Panc1 (cell line): Measurements from ENCODE around the gene CYSRT1. TPM values are rescaled to one million over a fixed set of nuclear protein-coding genes. Genes with fewer than 3 reads are reported as not detected.

Experiments used
- ATAC-seq: fragments of 200-7000 bp; cut with Tn5 transposase; 2 replicates; pipeline ENCODE4 v1.9.1; 2020; ENCODE audit warnings: mild to moderate bottlenecking, moderate library complexity
- BruUV-seq: library from RNA; stranded (reverse); fragments of 400-500 nt; replicated peaks from 2 replicates; lab custom pipeline; 2021; lab: Mats Ljungman, UMichigan
- CTCF ChIA-PET: fragments of 300-600 bp; sonication (Branson Sonifier 250); formaldehyde crosslinking; loops from one replicate; lab custom pipeline; 2022; ENCODE audit warnings: antibody characterized with exemption; lab: Charles Lee
- POLR2A ChIA-PET: fragments of 300-600 bp; sonication (Branson Sonifier 250); formaldehyde crosslinking; loops from one replicate; lab custom pipeline; 2022; ENCODE audit warnings: antibody characterized with exemption; lab: Charles Lee
- DNase-seq: peaks from one replicate; pipeline ENCODE4 v3.0.0-alpha.2; 2010; ENCODE audit warnings: low read depth, low spot score
- H3K27ac ChIP-seq: 2 replicates; pipeline ENCODE4 v1.5.1; 2011; ENCODE audit warnings: mild to moderate bottlenecking, low read length, inconsistent platforms
- H3K27me3 ChIP-seq: fragments of 200-500 bp; sonication (Bioruptor generic); 2 replicates; pipeline ENCODE4 v1.6.0; 2014; ENCODE audit warnings: low read length, inconsistent platforms; ENCODE audit not compliant: control insufficient read depth, insufficient read depth
- H3K36me3 ChIP-seq: fragments of 200-500 bp; sonication (Bioruptor generic); 2 replicates; pipeline ENCODE4 v1.5.1; 2014; ENCODE audit warnings: inconsistent platforms, mild to moderate bottlenecking, low read length, moderate library complexity; ENCODE audit not compliant: control insufficient read depth, insufficient read depth
- H3K4me1 ChIP-seq: 2 replicates; pipeline ENCODE4 v1.5.1; 2011; ENCODE audit warnings: inconsistent platforms, mild to moderate bottlenecking, low read length, moderate library complexity; ENCODE audit not compliant: control insufficient read depth, insufficient read depth
- H3K4me3 ChIP-seq, 2 experiments: 2 replicates each; pipeline ENCODE4 v1.5.1; 2011 to 2012; ENCODE audit warnings: low read depth in 2 of 2, low read length in 2 of 2, mild to moderate bottlenecking in 2 of 2, inconsistent platforms in 1 of 2, moderate library complexity in 1 of 2
- H3K9me3 ChIP-seq: fragments of 200-500 bp; sonication (Bioruptor generic); 2 replicates; pipeline ENCODE4 v1.5.1; 2014; ENCODE audit warnings: low read depth, mild to moderate bottlenecking, inconsistent platforms, low read length, moderate library complexity; ENCODE audit not compliant: control insufficient read depth, insufficient read depth
- CTCF ChIP-seq: fragments of 450-650 bp; IDR thresholded peaks from 2 replicates; pipeline ENCODE4 v1.5.1; 2017; ENCODE audit warnings: mild to moderate bottlenecking
- POLR2AphosphoS5 ChIP-seq: IDR thresholded peaks from 2 replicates; pipeline ENCODE4 v1.6.1; 2012; ENCODE audit warnings: mild to moderate bottlenecking, low read depth, low read length, moderate library complexity
- REST ChIP-seq, 2 experiments: IDR thresholded peaks; 2 replicates each; pipeline ENCODE4 v1.6.1; 2011 to 2012; ENCODE audit warnings: low read depth in 2 of 2, control low read depth in 1 of 2, low read length in 1 of 2, mild to moderate bottlenecking in 1 of 2, moderate library complexity in 1 of 2; ENCODE audit not compliant: insufficient read depth in 1 of 2
- SIN3A ChIP-seq: IDR thresholded peaks from 2 replicates; pipeline ENCODE4 v1.6.1; 2012; ENCODE audit warnings: low read depth, mild to moderate bottlenecking, low read length, moderate library complexity, borderline replicate concordance; ENCODE audit not compliant: insufficient read depth
- TCF7L2 ChIP-seq: IDR thresholded peaks from 2 replicates; pipeline ENCODE4 v1.6.1; 2011; ENCODE audit warnings: mild to moderate bottlenecking, low read depth, low read length, inconsistent platforms
- in situ Hi-C: cut with HindIII; loops from 2 replicates; pipeline ENCODE4 v1.10.0; 2016; ENCODE audit warnings: low sequenced_read_pairs, low pct_unique_long_range_greater_than_20kb
- intact Hi-C: fragments of 100-400 bp; cut with micrococcal nuclease; formaldehyde crosslinking; loops from one replicate; pipeline ENCODE4 v1.10.0; 2022; ENCODE audit not compliant: unreplicated experiment
- total RNA-seq: library from RNA; stranded (reverse); gene quantifications from one replicate; pipeline ENCODE4 v1.2.1, GENCODE V29; 2021; ENCODE audit not compliant: unreplicated experiment

Gene CYSRT1
- total RNA-seq, 1 experiment from 2014 or later = 0.67 TPM

- no peak overlapping the region for H3K27ac ChIP-seq
- H3K4me3 ChIP-seq = no peak overlapping the region
- H3K4me1 ChIP-seq = peaks cover 11% of the 10 kb centered on the region
- POLR2A ChIA-PET = no interaction called here
- no peaks in the 10 kb centered on the region for H3K9me3 ChIP-seq
- no TSS peak for BruUV-seq
- CTCF ChIA-PET = no interaction called here
- intact Hi-C loops = no loop called here
- no peaks in the 10 kb centered on the region for H3K27me3 ChIP-seq
- in situ Hi-C loops = no loop called here
- DNase-seq (no peak), ATAC-seq (no peak)
- TF ChIP-seq CTCF = no peak
- no peak for TF ChIP-seq SIN3A
- no peak for TF ChIP-seq POLR2AphosphoS5
- no peak for TF ChIP-seq TCF7L2
- TF ChIP-seq REST (IDR thresholded peaks at IDR 0.05; ENCODE audit: insufficient read depth in 1 of 2, low read depth in 2 of 2, low read length in 1 of 2) = no peak
- H3K36me3 ChIP-seq = no peaks in the 10 kb centered on the region; the same call in 1 of the 2 replicates
These were observed 40.9 kb upstream of the CYSRT1 start for GRCh38 chr9:137183980-137184595.

- H3K4me1 ChIP-seq = peaks cover 16% of the 10 kb centered on the region
- DNase-seq (no peak), ATAC-seq (no peak)
- CTCF ChIA-PET = no interaction called here
- in situ Hi-C loops (no loop called here), intact Hi-C loops (no loop called here)
- no peak overlapping the region for H3K4me3 ChIP-seq
- H3K27me3 ChIP-seq = no peaks in the 10 kb centered on the region
- H3K36me3 ChIP-seq = no peaks in the 10 kb centered on the region; the same call in 1 of the 2 replicates
- H3K27ac ChIP-seq = no peak overlapping the region
- TF ChIP-seq POLR2AphosphoS5 (no peak), SIN3A (no peak), REST (IDR thresholded peaks at IDR 0.05; ENCODE audit: insufficient read depth in 1 of 2, low read depth in 2 of 2, low read length in 1 of 2) (no peak), CTCF (no peak), TCF7L2 (no peak)
- no peaks in the 10 kb centered on the region for H3K9me3 ChIP-seq
- POLR2A ChIA-PET = no interaction called here
- no TSS peak for BruUV-seq
These were observed 39.9 kb upstream of the CYSRT1 start for GRCh38 chr9:137184881-137185660.
